OCI-LY1 (cell line): ENCODE measurements around the gene NEDD4L.

Source experiments
- CTCF ChIP-seq: fragments of 200-600 bp; sonication (generic), shearing (Covaris generic); IDR thresholded peaks from 2 replicates; pipeline ENCODE4 v1.5.1; 2017; ENCODE audit warnings: mild to moderate bottlenecking, antibody characterized with exemption, low read length, moderate library complexity, mixed read lengths
- EZH2 ChIP-seq: fragments of 200-600 bp; sonication (generic), shearing (Covaris generic); IDR thresholded peaks from 2 replicates; pipeline ENCODE4 v1.8.0; 2017; ENCODE audit warnings: borderline replicate concordance, mixed run types, mild to moderate bottlenecking, antibody characterized with exemption, low read length, moderate library complexity, mixed read lengths

- TF ChIP-seq CTCF (no peak), EZH2 (no peak)
These were observed 387.2 kb downstream of the NEDD4L start for GRCh38 chr18:58431215-58431614.
